ENCODE data around the gene PSMC3.

Gene PSMC3

DNA sequence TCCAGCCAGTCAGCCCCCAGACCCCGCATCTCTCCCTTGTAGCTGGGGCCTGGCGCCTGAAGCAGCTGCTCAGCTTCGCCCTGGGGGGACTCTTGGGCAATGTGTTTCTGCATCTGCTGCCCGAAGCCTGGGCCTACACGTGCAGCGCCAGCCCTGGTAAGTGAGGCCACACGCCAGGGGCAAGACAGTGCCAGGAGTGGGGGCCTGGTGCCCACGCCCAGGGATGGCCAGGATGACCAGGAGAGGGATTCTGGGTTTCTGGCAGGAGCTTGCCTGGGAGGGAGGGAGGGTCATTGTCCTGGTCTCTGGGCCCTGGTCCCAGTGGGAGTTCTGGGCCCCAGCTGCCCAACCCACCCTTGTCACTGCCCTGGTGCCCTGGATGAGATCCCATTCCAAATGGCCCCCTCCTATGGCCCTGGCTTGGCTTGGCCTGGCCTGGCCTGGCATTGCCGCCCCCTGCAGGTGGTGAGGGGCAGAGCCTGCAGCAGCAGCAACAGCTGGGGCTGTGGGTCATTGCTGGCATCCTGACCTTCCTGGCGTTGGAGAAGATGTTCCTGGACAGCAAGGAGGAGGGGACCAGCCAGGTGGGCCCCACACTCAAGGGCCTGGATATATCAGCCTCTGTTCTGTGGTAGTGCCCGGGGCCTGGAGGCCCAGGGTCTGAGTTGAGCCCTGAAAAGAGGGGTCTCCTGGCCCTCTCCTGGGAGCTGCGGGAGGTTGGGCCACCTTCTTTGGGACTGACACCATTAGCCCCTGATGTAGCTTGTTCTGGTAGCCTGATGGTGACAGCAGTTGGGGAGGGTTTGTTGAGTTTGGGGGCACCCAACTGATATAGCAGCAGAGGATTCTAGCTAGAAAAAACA lies 14.1 kb downstream of the PSMC3 start:
- DNase-seq: peak; percentile 78

DNA sequence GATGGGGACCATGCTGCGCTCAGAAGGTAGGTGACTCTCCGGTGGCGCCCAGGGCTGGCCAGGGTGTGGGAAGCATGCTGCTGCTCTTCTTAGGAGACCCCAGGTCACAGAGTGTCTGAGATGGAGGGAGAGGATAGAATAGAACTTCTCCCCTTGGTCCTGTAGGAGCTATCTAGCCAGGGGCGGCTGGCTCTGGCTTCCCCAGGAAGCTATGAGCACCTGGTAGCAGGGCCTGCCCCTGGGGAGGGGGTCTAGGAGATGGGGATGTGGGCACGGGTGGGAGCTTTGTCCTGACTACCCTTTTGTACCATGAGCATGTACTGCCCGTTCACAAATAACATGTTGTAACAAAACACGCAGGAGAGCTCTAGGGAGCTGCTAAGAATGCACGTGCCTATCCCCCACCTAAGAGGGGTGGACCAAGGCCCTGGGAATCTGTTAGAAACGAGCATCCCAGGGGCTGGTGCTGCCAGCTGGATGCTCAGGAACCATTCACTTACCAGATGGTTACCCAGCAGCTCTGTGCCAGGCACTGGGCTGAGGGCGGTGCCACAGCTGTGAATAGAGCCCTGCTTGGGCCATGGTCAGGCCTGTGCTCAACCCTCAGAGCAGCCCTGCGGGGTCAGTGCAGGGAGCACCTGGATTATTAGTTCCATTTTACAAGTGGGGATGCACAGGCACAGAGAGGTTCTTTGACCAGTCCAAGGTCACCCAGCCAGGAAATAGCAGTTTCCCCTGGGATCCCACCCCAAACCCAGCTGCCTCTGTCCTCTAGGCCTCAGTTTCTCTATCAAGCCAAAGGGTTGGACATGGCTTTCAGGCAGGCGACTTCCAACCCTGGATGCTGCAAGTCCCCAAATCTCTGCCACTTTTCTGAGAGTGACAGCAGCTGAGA lies 15.6 kb downstream of the PSMC3 start:
- no peak for DNase-seq

DNA sequence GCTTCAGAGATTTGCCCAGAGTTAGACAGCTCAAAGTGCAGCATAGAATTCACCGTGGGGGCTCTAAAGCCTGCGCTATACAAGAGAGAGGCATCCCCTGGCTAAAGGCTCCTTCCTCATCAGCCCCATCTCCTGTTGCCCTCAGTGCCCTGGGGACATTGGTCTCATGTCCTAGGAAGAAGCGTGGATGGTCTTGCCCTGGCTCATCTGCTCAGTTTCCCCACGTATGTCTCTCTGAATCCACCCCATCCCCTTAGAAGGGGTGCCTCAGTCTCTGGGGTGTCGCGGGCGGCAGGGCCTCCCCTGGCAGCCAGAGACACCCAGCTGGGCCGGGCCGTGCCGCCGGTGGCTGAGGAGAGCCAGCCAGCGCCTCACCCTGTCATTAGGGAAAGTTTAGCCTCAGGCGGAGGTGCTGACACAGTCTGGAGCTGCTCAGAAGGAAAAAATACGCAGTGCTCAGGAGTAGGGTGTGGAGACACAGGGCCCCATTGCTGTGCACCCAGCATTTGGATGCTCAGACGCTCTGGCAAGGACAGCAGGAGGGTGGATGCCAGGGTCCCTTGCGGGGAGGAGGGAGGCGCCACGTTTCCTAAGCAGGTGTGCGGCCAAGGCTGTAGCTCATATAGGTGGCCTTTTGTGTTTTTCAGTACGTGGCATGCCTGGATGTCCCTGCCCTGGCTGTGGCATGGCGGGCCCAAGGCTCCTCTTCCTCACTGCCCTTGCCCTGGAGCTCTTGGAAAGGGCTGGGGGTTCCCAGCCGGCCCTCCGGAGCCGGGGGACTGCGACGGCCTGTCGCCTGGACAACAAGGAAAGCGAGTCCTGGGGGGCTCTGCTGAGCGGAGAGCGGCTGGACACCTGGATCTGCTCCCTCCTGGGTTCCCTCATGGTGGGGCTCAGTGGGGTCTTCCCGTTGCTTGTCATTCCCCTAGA lies 16.5 kb downstream of the PSMC3 start:
- DNase-seq: no peak

DNA sequence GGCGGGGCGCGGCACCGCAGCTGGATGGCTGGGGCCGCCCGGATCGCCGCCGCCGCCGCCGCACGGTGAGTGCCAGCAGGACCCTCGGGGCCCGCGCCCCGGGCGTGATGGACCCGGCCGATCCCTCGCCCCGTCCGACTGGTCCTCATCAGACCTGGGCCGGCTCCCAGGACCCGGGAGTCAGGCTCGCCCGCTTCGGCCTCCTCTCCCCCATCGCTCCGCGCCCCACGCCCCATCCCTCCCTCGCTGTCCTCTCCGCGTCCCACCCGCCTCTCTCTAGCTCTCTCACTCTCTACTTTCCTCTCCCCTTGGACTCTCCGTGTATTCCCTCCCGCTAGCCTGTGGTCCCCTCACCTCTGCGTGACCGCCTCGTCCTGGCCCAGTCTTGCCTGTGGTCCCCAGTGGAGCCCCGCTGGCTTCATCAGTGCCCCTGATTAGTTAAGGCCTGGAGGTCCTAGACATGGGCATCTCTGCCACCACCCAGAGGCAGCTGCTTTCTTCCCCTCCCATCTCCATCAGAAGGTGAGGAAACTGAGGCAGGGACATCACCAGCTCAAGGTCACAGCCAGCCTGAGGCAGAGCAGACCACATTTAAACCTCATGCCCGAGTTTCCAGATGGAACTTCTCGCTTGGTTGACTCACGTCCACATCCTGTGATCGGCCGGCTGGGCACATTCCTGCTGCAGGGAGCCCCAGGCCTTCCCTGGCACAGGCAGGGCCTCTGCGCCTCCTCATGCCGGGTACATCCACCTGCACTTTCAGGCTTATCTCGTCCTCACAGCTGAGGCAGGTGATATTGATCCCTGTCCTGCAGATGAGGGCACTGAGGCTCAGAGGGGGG lies 17.4 kb downstream of the PSMC3 start:
- DNase-seq: peak; percentile 44

DNA sequence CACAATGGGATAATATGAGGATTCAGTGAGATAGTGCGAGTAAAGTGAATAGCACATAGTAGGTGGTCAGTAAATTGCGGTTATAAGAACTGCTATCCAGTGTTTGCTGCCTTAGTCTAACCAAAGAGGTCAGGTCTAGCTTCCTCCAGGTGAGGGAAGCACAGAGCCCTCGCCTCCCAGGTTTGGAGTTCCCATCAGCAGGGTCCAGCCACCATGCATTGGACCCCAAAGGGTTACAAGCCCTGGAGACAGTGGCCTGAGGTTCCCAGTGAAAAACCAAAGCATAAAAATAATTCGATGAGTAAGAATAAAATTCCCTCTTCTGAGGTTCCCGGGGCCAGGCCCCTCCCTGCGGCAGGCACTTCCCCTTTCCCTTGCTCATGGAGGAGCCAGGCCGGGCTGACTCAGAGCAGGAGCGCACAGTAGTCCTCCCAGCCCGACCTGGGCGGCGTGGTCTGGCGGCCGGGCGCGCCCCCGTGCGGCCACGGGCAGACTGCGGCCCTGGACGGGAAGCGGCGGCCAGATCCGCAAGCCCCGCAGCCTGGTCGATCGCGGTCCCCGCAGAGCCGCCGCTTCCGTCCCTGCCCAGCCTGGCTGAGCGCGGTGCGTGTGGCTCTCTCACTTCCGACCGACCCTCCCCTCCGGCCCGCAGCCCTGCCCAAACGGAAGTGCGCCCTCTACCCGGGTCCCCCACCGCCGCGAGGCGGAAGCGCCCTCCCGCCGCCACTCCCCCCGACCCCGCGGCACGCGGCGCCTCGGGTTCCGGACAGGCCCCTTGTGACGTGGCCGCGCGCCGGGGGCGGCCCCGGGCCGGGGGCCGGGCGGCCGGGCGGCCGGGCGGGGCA lies 18.3 kb downstream of the PSMC3 start, which contains the start of gene SLC39A13:
Gene SLC39A13, plus strand, starts transcription at position 845 of the 845 bp plus-strand sequence. CDS start 1,505 bp downstream, outside the sequence.
- DNase-seq: peak; percentile 99

DNA sequence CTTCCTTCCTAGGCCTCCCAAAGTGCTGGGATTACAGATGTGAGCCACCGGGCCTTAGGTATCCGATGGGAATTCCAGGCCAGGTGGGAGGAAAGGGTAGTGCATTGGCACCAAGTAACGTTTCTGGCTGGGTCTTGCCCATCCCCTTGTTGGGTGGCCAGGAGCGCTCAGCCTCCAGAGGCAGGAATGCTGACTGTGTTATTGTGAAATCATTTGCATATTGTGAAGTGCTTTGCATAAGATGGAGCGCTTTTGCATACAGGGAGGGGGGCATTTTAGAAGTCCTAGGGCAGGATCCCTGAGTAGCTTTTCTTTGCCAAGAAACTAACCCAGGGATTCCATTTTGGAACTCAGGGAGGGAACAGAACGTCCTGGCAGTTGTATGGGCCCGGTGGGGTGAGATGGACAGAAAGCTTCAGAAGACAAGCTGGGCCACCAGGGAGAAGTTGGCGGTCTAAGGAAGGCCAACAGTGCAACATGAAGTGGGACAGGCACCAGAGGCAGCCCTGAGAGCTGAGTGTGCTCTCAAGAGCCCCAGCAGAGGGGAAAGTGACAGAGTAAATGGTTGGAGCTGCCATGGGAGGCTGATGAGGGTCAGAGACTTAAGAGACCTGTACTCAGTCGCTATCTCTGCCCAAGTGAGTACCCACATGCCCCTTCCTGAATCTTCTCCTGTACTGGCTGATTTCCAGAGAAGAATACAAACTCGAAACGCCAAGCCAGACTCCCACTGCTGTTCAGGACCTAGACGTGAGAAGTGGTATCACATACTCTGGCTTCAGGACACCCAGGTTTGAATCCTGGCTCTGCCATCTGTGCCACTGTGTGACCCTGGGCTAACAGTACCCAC lies 19.1 kb downstream of the PSMC3 start:
- DNase-seq: peak; percentile 84

DNA sequence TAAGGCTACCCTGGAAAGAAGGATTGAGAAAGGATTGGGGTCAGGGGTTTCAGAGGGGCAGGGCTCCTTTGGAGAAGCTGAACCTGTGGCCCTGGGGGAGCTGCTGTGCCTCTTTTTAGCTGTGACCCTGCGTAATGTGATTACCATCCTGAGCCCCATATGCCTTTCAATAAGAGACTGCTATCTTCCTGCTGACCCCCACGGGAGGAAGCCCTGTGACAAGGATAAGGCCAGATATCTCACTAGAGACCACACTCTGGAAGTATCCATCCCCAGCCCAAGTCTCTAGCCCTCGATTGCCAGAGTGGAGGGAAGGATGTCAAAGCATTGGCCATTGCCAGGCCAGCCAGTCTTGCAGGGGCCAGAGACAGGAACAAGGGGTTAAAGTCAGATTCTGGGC lies 22.7 kb downstream of the PSMC3 start:
- DNase-seq: no peak

DNA sequence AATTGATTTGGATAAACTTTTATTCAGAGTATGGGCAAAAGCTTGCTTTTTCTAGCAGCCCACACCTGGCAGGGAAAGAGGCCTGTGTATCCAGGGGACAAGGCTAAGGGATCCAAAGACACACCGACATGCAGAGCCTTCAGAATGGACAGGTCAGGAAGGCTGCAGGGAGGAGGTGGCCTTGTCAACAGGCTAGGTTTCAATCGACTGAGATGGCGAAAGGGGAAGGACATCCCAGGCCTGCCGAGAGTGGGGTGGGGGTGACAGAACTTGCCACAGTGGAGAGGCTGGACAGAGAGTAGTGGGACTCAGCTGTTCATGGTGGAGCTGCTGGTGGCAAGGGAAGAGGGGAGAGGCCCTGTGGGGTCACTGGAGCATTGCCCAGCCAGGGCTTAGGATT lies 23.1 kb downstream of the PSMC3 start:
- no peak for DNase-seq

DNA sequence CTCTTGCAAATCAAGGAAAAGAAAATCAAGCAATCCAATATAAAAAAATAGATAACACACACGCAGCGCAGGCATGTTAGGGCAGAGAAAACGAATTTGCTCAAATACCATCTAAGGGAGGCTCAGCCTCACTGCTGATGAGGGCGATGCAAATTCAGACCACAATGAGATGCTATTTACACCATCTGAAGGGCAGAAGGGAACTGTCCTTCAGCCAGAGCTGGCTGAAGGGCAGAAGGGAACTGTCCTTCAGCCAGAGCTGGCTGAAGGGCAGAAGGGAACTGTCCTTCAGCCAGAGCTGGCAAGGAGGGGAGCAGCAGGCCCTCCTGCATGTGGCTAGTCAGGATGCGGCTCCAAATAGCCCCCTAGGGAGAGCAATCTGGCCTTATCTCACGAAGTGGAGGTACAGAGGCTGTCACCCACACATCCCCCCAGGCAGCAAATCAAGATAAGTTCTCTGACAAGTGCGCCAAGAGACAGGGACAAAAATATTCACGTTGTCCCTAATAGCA lies 25.4 kb downstream of the PSMC3 start:
- DNase-seq: no peak

DNA sequence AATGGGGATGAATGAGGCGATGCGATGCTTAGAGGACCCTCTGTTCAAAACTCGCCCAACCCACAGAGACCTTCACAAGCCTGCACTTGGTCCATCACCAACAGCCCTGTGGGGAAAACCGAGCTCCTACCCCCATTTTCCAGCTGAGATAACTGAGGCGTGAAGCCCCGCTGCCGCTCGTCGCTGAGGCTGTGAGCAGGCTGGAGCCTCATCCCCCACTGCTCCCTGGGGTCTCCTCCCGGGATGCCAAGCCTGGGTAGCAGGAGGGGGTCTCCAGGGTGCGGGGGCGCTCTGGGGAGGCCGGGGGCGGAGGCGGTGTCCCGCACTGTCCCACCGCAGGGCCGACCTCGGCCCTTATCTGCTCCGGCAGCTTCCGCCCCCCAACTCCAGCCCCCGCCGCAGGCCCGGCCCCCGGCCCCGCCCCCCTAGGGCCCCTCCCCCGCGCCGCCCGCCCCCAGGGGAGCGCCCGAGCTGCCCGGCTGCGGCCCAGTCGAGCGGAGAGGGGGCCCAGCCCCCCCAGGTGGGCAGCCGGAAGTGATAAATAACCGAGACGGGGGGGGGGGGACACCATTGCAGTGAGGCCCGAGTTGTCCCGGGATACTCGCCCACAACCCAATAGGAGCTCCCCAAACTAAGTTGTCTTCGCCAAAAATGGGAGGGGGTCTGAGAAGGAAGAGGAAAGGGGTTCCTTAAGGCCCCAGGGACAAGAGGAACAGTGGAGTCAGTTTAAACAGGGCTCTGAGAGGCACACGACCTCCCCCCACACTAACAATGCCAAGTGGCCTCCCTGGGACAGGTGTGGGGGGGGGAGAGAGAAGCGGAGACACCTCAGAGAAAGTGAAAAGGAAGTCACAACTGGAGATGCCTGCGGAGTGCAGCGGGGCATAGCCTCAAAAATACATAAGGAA lies 26.1 kb downstream of the PSMC3 start:
- DNase-seq: no peak

DNA sequence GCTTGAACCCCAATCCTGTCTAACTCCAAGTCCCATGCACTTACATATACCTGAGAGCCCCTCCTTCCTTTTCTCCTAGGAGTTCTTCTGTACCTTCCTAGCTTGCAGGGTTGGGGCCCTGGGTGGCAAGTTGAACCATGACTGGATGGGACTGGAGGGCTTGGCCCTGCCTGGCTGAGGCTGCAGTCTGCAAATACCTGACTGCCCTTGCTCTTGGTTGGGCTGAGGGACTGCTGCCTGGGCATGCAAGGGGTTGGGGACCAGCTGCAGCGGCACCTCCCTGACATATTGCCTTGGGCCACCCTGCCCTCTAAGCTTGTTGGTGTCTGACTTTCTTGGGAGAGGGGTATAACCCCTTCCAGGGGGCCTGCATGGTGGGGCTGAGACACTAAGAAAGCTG lies 27.7 kb downstream of the PSMC3 start:
- no peak for DNase-seq

DNA sequence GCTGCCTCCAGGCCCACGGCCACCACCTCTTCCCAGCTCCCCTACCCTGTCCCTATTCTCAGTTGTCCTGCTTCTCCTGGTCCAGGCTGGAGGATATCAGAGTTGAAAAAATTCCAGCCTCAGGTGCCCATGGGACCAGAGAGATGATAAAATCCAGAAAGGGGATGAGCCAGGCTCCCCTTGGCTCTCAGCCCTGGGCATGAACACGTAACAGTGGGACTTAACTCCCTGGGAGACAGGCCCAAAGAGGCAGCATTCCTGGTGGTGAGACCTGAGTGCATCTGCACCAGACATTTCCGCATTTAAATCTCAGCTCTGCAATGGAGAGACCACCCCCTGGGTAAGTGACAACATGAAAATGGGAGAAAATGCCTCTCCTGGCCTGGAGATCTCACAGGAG lies 28.2 kb downstream of the PSMC3 start:
- DNase-seq: no peak

DNA sequence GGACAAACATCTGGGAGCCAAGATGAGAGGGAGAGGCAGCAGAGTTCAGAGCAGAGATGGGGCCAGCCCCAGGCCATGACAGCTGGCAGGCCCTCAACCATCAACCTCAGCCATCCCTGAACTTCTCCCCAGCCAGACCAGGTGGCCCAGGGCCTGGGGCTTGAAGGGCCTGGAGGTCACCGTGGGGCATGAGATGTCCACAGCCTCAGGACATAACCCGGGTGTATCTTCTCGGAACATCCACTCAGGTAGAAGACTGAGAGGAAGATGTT lies 30.3 kb downstream of the PSMC3 start:
- no peak for DNase-seq

DNA sequence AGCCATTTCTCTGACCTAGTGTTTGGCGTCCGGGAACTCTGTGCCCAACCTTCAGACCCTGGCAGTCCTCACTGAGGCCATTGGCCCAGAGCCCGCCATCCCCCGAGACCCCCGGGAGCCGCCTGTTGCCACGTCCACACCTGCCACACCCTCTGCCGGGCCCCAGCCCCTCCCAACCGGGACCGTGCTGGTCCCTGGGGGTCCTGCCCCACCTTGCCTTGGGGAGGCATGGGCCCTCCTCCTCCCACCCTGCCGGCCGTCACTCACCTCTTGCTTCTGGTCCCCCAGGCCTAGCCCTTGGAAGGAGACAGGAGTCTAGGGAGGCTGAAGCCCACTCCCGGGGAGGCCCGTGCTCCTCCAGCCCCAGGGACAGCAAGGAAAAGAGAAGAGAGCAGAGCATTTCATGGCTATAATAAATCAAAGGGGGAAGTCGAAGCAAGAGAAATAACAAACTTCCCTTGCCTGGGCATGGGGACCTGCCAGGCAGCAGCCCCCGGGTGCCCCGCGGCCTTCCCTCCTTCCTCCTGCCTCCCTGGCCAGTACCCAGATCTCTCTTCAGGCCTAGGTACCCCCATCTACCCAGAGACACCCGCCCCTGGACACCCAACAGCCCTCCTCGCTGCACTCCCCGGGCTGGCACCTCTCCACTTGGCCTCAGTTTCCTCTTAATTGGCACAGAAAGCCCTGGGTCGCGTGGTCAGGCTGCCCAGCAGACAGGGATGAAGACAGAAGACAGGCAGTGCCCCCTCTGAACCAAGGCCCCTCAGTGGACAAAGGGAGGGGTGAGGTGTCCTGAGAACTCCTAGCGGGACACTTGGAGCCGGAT lies 30.8 kb downstream of the PSMC3 start:
- DNase-seq: no peak

DNA sequence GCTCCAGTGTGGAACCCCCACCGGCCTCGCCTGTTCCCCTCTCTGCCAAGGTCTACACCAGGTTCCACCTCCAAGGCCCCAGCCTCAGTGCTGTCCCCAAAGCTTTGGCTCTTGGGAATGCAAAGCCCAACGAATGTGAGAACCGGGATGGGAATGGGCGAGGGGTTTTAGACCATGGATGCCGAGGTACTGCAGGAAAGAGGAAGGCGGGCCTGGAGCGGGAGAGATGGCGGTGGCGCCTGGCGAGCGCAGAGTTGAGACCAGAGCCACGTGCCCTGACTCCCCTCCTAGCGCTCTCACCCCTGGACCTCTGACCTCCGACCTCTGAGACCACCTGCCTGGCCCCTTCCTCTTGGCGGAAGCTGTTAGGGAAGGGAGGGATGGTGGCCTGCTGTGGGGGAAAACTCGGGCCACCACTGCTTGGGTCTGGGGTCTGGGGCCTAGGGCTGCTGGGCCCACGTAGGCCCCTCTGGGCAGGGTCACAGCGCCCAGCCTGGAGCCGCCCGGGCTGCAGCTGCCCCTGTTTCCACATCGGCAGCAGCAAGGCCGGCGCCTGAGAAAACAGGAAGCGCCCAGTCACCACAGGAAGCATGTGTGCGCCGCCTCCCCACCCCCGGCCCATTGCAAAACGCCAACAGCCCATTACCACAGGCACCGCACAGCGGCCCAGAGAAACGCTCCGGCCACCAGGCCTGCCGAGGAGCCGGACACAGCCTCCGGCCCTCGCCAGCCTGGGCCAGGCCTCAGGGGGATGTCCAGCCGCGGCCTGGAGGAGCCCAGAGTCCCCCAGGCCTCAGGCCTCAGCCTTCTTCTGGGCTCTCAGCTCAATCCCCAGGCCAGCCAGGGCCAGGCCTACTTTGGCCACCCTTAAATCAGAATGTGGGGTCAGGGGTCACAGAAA lies 31.7 kb downstream of the PSMC3 start:
- peak; percentile 97 for DNase-seq

DNA sequence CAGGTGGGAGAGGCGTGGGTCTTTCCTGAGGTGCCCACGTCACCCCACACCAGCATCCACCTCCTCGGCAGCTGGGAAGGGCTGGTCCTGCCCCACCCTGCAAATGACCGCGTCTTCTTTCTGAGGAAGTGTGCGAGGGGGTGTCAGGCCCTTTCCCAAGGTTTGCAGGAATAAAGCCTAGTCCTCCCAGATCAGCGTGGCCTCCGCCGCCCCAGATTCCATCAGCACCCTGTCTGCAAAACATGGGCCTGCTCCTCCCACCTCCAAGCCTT lies 32.3 kb downstream of the PSMC3 start:
- peak; percentile 79 for DNase-seq
